H9 (cell line): ENCODE results near the gene ATXN7L3B. TPM values are rescaled to one million over a fixed set of nuclear protein-coding genes. Genes with fewer than 3 reads are reported as not detected.

Experiments used
- DNase-seq: peaks from one replicate; pipeline ENCODE4 v3.0.0-alpha.2; 2017
- H2AFZ ChIP-seq: one replicate; pipeline ENCODE4 v1.6.1; 2013; ENCODE audit warnings: mild to moderate bottlenecking, low read length, control low read depth, moderate library complexity
- H2AK5ac ChIP-seq: 2 replicates; pipeline ENCODE4 v1.6.1; 2013; ENCODE audit warnings: low read length, control low read depth, mixed read lengths; ENCODE audit not compliant: insufficient read length
- H2BK120ac ChIP-seq: one replicate; pipeline ENCODE4 v1.6.1; 2013; ENCODE audit warnings: low read depth, mild to moderate bottlenecking, low read length, control low read depth, inconsistent platforms; ENCODE audit not compliant: poor library complexity, severe bottlenecking
- H2BK12ac ChIP-seq: 2 replicates; pipeline ENCODE4 v1.6.1; 2013; ENCODE audit warnings: low read length, control low read depth, mixed read lengths, low read depth; ENCODE audit not compliant: insufficient read length
- H2BK15ac ChIP-seq: 2 replicates; pipeline ENCODE4 v1.6.1; 2013; ENCODE audit warnings: low read depth, low read length, control low read depth
- H2BK20ac ChIP-seq: one replicate; pipeline ENCODE4 v1.6.1; 2013; ENCODE audit warnings: low read depth, mild to moderate bottlenecking, low read length, control low read depth, inconsistent platforms; ENCODE audit not compliant: poor library complexity, severe bottlenecking
- H2BK5ac ChIP-seq: 2 replicates; pipeline ENCODE4 v1.6.1; 2013; ENCODE audit warnings: low read length, control low read depth, mixed read lengths; ENCODE audit not compliant: insufficient read length
- H3K14ac ChIP-seq: 2 replicates; pipeline ENCODE4 v1.6.1; 2013; ENCODE audit warnings: low read length, control low read depth; ENCODE audit not compliant: insufficient read depth
- H3K18ac ChIP-seq: 2 replicates; pipeline ENCODE4 v1.6.1; 2013; ENCODE audit warnings: low read depth, mild to moderate bottlenecking, mixed read lengths, low read length, control low read depth; ENCODE audit not compliant: insufficient read length
- H3K23ac ChIP-seq: 2 replicates; pipeline ENCODE4 v1.6.1; 2013; ENCODE audit warnings: low read length, control low read depth, mixed read lengths, low read depth; ENCODE audit not compliant: insufficient read length
- H3K23me2 ChIP-seq: 2 replicates; pipeline ENCODE4 v1.6.1; 2013; ENCODE audit warnings: low read depth, mild to moderate bottlenecking, mixed read lengths, low read length, control low read depth; ENCODE audit not compliant: insufficient read length, poor library complexity, severe bottlenecking
- H3K27ac ChIP-seq: 2 replicates; pipeline ENCODE4 v1.5.1; 2013; ENCODE audit warnings: low read length, control low read depth, mixed read lengths, low read depth; ENCODE audit not compliant: insufficient read length
- H3K27me3 ChIP-seq: 2 replicates; pipeline ENCODE4 v1.6.1; 2013; ENCODE audit warnings: low read length, control low read depth, inconsistent platforms; ENCODE audit not compliant: insufficient read depth
- H3K4ac ChIP-seq: 2 replicates; pipeline ENCODE4 v1.6.1; 2013; ENCODE audit warnings: low read depth, mild to moderate bottlenecking, control low read depth, inconsistent platforms, low read length, moderate library complexity
- H3K4me1 ChIP-seq: 2 replicates; pipeline ENCODE4 v1.6.1; 2013; ENCODE audit warnings: low read length, control low read depth, inconsistent platforms; ENCODE audit not compliant: insufficient read depth
- H3K4me2 ChIP-seq: 2 replicates; pipeline ENCODE4 v1.6.1; 2013; ENCODE audit warnings: low read length, control low read depth, mixed read lengths; ENCODE audit not compliant: insufficient read length, insufficient read depth
- H3K56ac ChIP-seq: 2 replicates; pipeline ENCODE4 v1.6.1; 2013; ENCODE audit warnings: low read depth, mild to moderate bottlenecking, mixed read lengths, low read length, control low read depth; ENCODE audit not compliant: insufficient read length
- H3K79me1 ChIP-seq: 2 replicates; pipeline ENCODE4 v1.6.1; 2013; ENCODE audit warnings: low read depth, mild to moderate bottlenecking, moderate library complexity, low read length, control low read depth, inconsistent platforms; ENCODE audit not compliant: insufficient read depth, poor library complexity, severe bottlenecking
- H3K79me2 ChIP-seq: 2 replicates; pipeline ENCODE4 v1.6.1; 2013; ENCODE audit warnings: low read length, control low read depth, inconsistent platforms; ENCODE audit not compliant: insufficient read depth
- H3K9ac ChIP-seq: 2 replicates; pipeline ENCODE4 v1.6.1; 2013; ENCODE audit warnings: low read length, control low read depth, mixed read lengths; ENCODE audit not compliant: insufficient read length; ENCODE audit errors: extremely low read depth
- H3K9me3 ChIP-seq: one replicate; pipeline ENCODE4 v1.6.1; 2013; ENCODE audit warnings: low read depth, low read length, inconsistent platforms; ENCODE audit not compliant: control insufficient read depth
- H3T11ph ChIP-seq: one replicate; pipeline ENCODE4 v1.6.1; 2013; ENCODE audit warnings: mild to moderate bottlenecking, low read length, control low read depth, inconsistent platforms
- H4K20me1 ChIP-seq: one replicate; pipeline ENCODE4 v1.6.1; 2013; ENCODE audit not compliant: control insufficient read depth, insufficient read length, insufficient read depth
- H4K5ac ChIP-seq: 2 replicates; pipeline ENCODE4 v1.6.1; 2013; ENCODE audit warnings: low read depth, mild to moderate bottlenecking, mixed read lengths, low read length, control low read depth; ENCODE audit not compliant: insufficient read length
- H4K8ac ChIP-seq: replicated peaks from 2 replicates; pipeline ENCODE4 v1.6.1; 2013; ENCODE audit warnings: low read length, control low read depth, mixed read lengths, low read depth; ENCODE audit not compliant: insufficient read length
- H4K91ac ChIP-seq: 2 replicates; pipeline ENCODE4 v1.6.1; 2013; ENCODE audit warnings: low read depth, mild to moderate bottlenecking, moderate library complexity, mixed read lengths, low read length, control low read depth; ENCODE audit not compliant: insufficient read length
- H3K27ac Mint-ChIP-seq, 3 experiments: 2 replicates in 2 of 3; 3 replicates in 1 of 3; pipeline ENCODE4 v1.8.0; 2020 to 2021; ENCODE audit warnings: mixed read lengths in 3 of 3, mild to moderate bottlenecking in 1 of 3, moderate library complexity in 1 of 3
- H3K27me3 Mint-ChIP-seq: 2 replicates; pipeline ENCODE4 v1.8.0; 2021; ENCODE audit warnings: low read depth, mild to moderate bottlenecking, moderate library complexity, mixed read lengths
- H3K36me3 Mint-ChIP-seq, 3 experiments: 2 replicates in 2 of 3; 3 replicates in 1 of 3; pipeline ENCODE4 v1.8.0; 2020 to 2021; ENCODE audit warnings: low read depth in 3 of 3, mixed read lengths in 3 of 3; ENCODE audit not compliant: insufficient read depth in 1 of 3
- H3K4me1 Mint-ChIP-seq, 2 experiments: 2 replicates each; pipeline ENCODE4 v1.8.0; 2020; ENCODE audit warnings: mixed read lengths in 2 of 2
- H3K4me3 Mint-ChIP-seq, 2 experiments: 2 replicates in 1 of 2; 3 replicates in 1 of 2; pipeline ENCODE4 v1.8.0; 2020 to 2021; ENCODE audit warnings: mild to moderate bottlenecking in 2 of 2, mixed read lengths in 2 of 2, moderate library complexity in 1 of 2
- H3K9me3 Mint-ChIP-seq, 2 experiments: 2 replicates in 1 of 2; 3 replicates in 1 of 2; pipeline ENCODE4 v1.8.0; 2020; ENCODE audit warnings: mild to moderate bottlenecking in 2 of 2, mixed read lengths in 2 of 2, moderate library complexity in 1 of 2
- CTCF ChIP-seq: fragments of 200-600 bp; sonication (generic); conservative IDR thresholded peaks from 3 replicates; pipeline ENCODE4 v1.8.0; 2021; ENCODE audit warnings: antibody characterized with exemption, mild to moderate bottlenecking
- WGBS: extraction: QIAGEN DNeasy Blood & Tissue Kit; methylation state at CpG from one replicate; pipeline ENCODE4 v1.1.7; 2013; ENCODE audit warnings: missing lambda C conversion rate, low lambda C conversion rate, mixed read lengths; ENCODE audit not compliant: insufficient read length; ENCODE audit errors: extremely low coverage; 5-methylcytosine and 5-hydroxymethylcytosine counted together
- total RNA-seq: library from RNA; stranded (reverse); gene quantifications from 2 replicates; pipeline ENCODE4 v1.2.1, GENCODE V29; 2021

Gene ATXN7L3B
- total RNA-seq, 1 experiment from 2014 or later, result 35.3 TPM

GRCh38 chr12:74551291-74551690 lies 13.7 kb downstream of the ATXN7L3B start:
- no peak overlapping the region for H3K18ac ChIP-seq
- H3T11ph ChIP-seq, result no peak overlapping the region
- no peak overlapping the region for H3K9ac ChIP-seq
- no peak for DNase-seq
- H2BK12ac ChIP-seq, result no peak overlapping the region
- no peak overlapping the region for H3K27ac ChIP-seq
- no peak overlapping the region for H2BK15ac ChIP-seq
- no peak overlapping the region for H2BK5ac ChIP-seq
- no peak overlapping the region for H2BK20ac ChIP-seq
- H3K27me3 ChIP-seq, result no peaks in the 10 kb centered on the region
- WGBS, result no CpG with 5 or more reads among the region's 3 CpGs
- no peak overlapping the region for H2AK5ac ChIP-seq
- no peak overlapping the region for H3K4ac ChIP-seq
- H3K14ac ChIP-seq, result no peak overlapping the region
- H4K20me1 ChIP-seq, result no peaks in the 10 kb centered on the region
- H3K23me2 ChIP-seq, result no peaks in the 10 kb centered on the region
- Mint-ChIP-seq H3K4me1 (no peaks in the 10 kb centered on the region), H3K9me3 (no peaks in the 10 kb centered on the region), H3K36me3 (no peaks in the 10 kb centered on the region), H3K27me3 (no peaks in the 10 kb centered on the region), H3K27ac (no peak overlapping the region), H3K4me3 (no peak overlapping the region)
- no peak for TF ChIP-seq CTCF
- H4K8ac ChIP-seq, result no peak overlapping the region
- H4K5ac ChIP-seq, result no peak overlapping the region
- H3K79me1 ChIP-seq, result no peaks in the 10 kb centered on the region
- no peak overlapping the region for H2BK120ac ChIP-seq
- no peak overlapping the region for H2AFZ ChIP-seq
- H4K91ac ChIP-seq, result no peak overlapping the region
- no peaks in the 10 kb centered on the region for H3K9me3 ChIP-seq
- no peak overlapping the region for H3K4me2 ChIP-seq
- no peak overlapping the region for H3K56ac ChIP-seq
- H3K23ac ChIP-seq, result no peak overlapping the region
- H3K79me2 ChIP-seq, result no peaks in the 10 kb centered on the region
- H3K4me1 ChIP-seq, result no peaks in the 10 kb centered on the region
